Measurements from ENCODE around the gene BCL2. TPM values are rescaled to one million over a fixed set of nuclear protein-coding genes. Genes with fewer than 3 reads are reported as not detected.
A peak's percentile ranks its signal among the peaks of the same experiment; 100 is the strongest.

Gene BCL2
- total and polyA plus RNA-seq, 8 donors = 6.3 to 11.3 (median 10.8) TPM

- H3K36me3 ChIP-seq = no peaks in the 10 kb centered on the region
- no peaks in the 10 kb centered on the region for H3K27me3 ChIP-seq
- no peak for DNase-seq
- no peak overlapping the region for H3K4me3 ChIP-seq
- H3K4me1 ChIP-seq = peaks cover 5 to 24% of the 10 kb centered on the region in 2 donors
- TF ChIP-seq CTCF (IDR thresholded peaks at IDR 0.05) = no peak
- H3K27ac ChIP-seq = no peak overlapping the region
- no peak for ATAC-seq
- intact Hi-C loops (cut with DNase I) = no loop called here
- H3K9me3 ChIP-seq = no peaks in the 10 kb centered on the region
Observed at GRCh38 chr18:63102941-63103744, 216.4 kb downstream of the BCL2 start.

GRCh38 chr18:63100630-63101055, 218.9 kb downstream of the BCL2 start:
- Histone ChIP-seq H3K27me3 (no peaks in the 10 kb centered on the region), H3K4me1 (peaks cover 5 to 25% of the 10 kb centered on the region in 2 donors), H3K27ac (no peak overlapping the region), H3K36me3 (no peaks in the 10 kb centered on the region), H3K4me3 (no peak overlapping the region), H3K9me3 (no peaks in the 10 kb centered on the region)
- no peak for DNase-seq
- TF ChIP-seq CTCF (IDR thresholded peaks at IDR 0.05) = no peak
- no peak for ATAC-seq
- intact Hi-C loops (cut with DNase I) = no loop called here

GRCh38 chr18:63099848-63100629, 219.5 kb downstream of the BCL2 start:
- intact Hi-C loops (cut with DNase I) = no loop called here
- Histone ChIP-seq H3K4me3 (no peak overlapping the region), H3K27me3 (no peaks in the 10 kb centered on the region), H3K27ac (no peak overlapping the region), H3K36me3 (no peaks in the 10 kb centered on the region), H3K9me3 (no peaks in the 10 kb centered on the region), H3K4me1 (peaks cover 5 to 25% of the 10 kb centered on the region in 2 donors)
- DNase-seq (peak in 3 of 4 donors; percentile 25 to 65 (median 48)), ATAC-seq (peak; percentile 89)
- TF ChIP-seq CTCF (IDR thresholded peaks at IDR 0.05) = no peak

- no peak for TF ChIP-seq CTCF (IDR thresholded peaks at IDR 0.05)
- H3K27me3 ChIP-seq = no peaks in the 10 kb centered on the region
- peaks cover 5 to 25% of the 10 kb centered on the region in 2 donors for H3K4me1 ChIP-seq
- ATAC-seq = peak; percentile 64
- no peak overlapping the region for H3K4me3 ChIP-seq
- intact Hi-C loops (cut with DNase I) = no loop called here
- no peaks in the 10 kb centered on the region for H3K9me3 ChIP-seq
- H3K36me3 ChIP-seq = no peaks in the 10 kb centered on the region
- H3K27ac ChIP-seq = no peak overlapping the region
- DNase-seq = no peak
Observed at GRCh38 chr18:63099091-63099840, 220.3 kb downstream of the BCL2 start.

All from left lung (tissue), 10 donors.